ENCODE data around the gene KIN.

DNA sequence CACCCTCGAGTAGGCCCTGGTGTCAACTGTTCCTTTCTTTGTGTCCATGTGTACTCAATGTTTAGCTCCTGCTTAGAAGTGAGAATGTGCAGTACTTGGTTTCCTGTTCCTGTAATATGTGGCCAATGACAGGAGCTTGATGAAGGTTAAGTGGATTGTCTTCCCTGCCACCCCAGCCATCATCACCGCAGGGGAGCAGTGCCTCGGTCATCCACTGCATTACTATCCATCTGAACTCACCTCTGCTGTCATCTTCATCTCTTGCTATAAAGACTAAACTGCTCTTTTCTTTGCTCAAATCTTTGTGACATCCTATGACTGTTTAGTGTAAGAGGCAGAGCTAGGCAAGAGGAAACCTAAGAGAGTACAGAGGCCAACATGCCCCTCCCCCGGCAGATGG lies 69.1 kb downstream of the KIN start:
- TF ChIP-seq, protein P1, sequence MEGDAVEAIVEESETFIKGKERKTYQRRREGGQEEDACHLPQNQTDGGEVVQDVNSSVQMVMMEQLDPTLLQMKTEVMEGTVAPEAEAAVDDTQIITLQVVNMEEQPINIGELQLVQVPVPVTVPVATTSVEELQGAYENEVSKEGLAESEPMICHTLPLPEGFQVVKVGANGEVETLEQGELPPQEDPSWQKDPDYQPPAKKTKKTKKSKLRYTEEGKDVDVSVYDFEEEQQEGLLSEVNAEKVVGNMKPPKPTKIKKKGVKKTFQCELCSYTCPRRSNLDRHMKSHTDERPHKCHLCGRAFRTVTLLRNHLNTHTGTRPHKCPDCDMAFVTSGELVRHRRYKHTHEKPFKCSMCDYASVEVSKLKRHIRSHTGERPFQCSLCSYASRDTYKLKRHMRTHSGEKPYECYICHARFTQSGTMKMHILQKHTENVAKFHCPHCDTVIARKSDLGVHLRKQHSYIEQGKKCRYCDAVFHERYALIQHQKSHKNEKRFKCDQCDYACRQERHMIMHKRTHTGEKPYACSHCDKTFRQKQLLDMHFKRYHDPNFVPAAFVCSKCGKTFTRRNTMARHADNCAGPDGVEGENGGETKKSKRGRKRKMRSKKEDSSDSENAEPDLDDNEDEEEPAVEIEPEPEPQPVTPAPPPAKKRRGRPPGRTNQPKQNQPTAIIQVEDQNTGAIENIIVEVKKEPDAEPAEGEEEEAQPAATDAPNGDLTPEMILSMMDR (IDR thresholded peaks at IDR 0.05; ENCODE audit: insufficient read depth, low read length): no peak
- TF ChIP-seq POLR2AphosphoS5 (IDR thresholded peaks at IDR 0.05; ENCODE audit: low read depth) (no peak), GABPA (IDR thresholded peaks at IDR 0.05; ENCODE audit: low read depth) (no peak)
- TF ChIP-seq, protein P2, sequence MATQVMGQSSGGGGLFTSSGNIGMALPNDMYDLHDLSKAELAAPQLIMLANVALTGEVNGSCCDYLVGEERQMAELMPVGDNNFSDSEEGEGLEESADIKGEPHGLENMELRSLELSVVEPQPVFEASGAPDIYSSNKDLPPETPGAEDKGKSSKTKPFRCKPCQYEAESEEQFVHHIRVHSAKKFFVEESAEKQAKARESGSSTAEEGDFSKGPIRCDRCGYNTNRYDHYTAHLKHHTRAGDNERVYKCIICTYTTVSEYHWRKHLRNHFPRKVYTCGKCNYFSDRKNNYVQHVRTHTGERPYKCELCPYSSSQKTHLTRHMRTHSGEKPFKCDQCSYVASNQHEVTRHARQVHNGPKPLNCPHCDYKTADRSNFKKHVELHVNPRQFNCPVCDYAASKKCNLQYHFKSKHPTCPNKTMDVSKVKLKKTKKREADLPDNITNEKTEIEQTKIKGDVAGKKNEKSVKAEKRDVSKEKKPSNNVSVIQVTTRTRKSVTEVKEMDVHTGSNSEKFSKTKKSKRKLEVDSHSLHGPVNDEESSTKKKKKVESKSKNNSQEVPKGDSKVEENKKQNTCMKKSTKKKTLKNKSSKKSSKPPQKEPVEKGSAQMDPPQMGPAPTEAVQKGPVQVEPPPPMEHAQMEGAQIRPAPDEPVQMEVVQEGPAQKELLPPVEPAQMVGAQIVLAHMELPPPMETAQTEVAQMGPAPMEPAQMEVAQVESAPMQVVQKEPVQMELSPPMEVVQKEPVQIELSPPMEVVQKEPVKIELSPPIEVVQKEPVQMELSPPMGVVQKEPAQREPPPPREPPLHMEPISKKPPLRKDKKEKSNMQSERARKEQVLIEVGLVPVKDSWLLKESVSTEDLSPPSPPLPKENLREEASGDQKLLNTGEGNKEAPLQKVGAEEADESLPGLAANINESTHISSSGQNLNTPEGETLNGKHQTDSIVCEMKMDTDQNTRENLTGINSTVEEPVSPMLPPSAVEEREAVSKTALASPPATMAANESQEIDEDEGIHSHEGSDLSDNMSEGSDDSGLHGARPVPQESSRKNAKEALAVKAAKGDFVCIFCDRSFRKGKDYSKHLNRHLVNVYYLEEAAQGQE (IDR thresholded peaks at IDR 0.05; ENCODE audit: insufficient replicate concordance, low read depth): no peak
